Measurements from ENCODE around the gene GPD2. TPM values are rescaled to one million over a fixed set of nuclear protein-coding genes. Genes with fewer than 3 reads are reported as not detected.

The GPD2 gene
- total and polyA plus RNA-seq, 2 of the 8 experiments (the other 6 are each of a cell fraction or from before 2014, with no cell fraction given): 8.4 to 43.1 TPM

DNA sequence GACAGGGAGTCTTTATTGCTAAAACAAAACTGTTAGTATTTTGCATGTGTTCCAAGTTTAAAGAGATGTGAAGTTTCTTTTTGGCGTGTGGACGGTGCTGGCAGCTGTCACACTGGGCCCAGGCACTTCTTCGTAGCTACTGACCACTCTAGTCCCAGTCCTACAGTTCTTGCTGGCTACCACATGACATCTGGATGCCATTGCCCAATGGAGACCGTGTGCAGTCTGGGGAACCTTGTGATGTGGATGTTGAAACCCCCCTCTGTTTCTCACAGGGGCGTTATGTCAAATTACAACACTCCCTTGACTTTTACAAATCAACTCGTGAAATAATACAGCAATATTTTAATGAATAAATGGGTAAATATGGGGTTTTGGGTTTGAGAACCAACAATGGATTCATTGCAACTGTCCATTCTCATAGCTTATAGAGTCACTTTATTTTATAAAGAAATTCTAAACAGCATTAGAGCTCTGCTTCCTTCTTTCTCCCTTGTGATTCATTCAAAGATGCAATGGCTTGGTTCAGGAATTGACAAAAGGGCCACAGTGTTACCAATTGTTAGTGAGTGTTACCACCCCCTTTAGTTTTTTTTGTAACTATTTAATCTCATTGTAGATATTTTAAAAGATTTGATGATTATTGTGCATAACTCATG is 1.2 kb downstream of the GPD2 start:
- H2BK12ac ChIP-seq (ENCODE audit: low read depth, low read length): no peak overlapping the region
- DNase-seq (ENCODE audit: low read depth in 1 of 2, low spot score in 2 of 2) (no peak), FAIRE-seq (no peak)
- no peak overlapping the region for H3K56ac ChIP-seq (replicated peaks; ENCODE audit: insufficient read length, low read depth, low read length)
- H3K27ac ChIP-seq (ENCODE audit: low read depth, low read length): no peak overlapping the region
- H3K4me1 ChIP-seq (replicated peaks in 1 of 4; ENCODE audit: control insufficient read depth in 3 of 4, insufficient read depth in 4 of 4, low read length in 3 of 4): peaks cover 0 to 5% (median 2%) of the 10 kb centered on the region in 4 experiments; a peak in 4 of 7 replicates
- H4K20me1 ChIP-seq (replicated peaks in 1 of 2; ENCODE audit: control insufficient read depth in 1 of 2, insufficient read depth in 2 of 2, low read length in 2 of 2): no peaks in the 10 kb centered on the region
- 0 out of 2 replicates have a peak, but pooled peaks cover 2% of the 10 kb centered on the region for H3K79me1 ChIP-seq (ENCODE audit: low read depth, low read length)
- no peak overlapping the region for H2BK15ac ChIP-seq (ENCODE audit: low read length)
- H4K5ac ChIP-seq (ENCODE audit: insufficient read length, low read depth, low read length): no peak overlapping the region
- TF ChIP-seq CEBPB (IDR thresholded peaks at IDR 0.05; ENCODE audit: low read depth, low read length) (no peak), BCL11A (IDR thresholded peaks at IDR 0.05; ENCODE audit: low read depth in 2 of 2, low read length in 2 of 2) (no peak), CBX8 (IDR thresholded peaks at IDR 0.05; ENCODE audit: borderline replicate concordance, low read depth, low read length) (no peak), GABPA (IDR thresholded peaks at IDR 0.05; ENCODE audit: borderline replicate concordance, insufficient read depth, low read length) (no peak), GTF2F1 (IDR thresholded peaks at IDR 0.05; ENCODE audit: borderline replicate concordance, low read depth, low read length) (no peak), CBX5 (IDR thresholded peaks at IDR 0.05; ENCODE audit: low read depth, low read length) (no peak), SP2 (IDR thresholded peaks at IDR 0.05; ENCODE audit: low read length) (no peak), RAD21 (IDR thresholded peaks at IDR 0.05 in 1 of 2, conservative IDR thresholded peaks at IDR 0.05 in 1 of 2; ENCODE audit: low read depth in 2 of 2, low read length in 2 of 2) (no peak), FOSL1 (IDR thresholded peaks at IDR 0.05; ENCODE audit: insufficient read depth, low read depth, low read length) (no peak)
- TF ChIP-seq, protein P1, sequence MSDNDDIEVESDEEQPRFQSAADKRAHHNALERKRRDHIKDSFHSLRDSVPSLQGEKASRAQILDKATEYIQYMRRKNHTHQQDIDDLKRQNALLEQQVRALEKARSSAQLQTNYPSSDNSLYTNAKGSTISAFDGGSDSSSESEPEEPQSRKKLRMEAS (IDR thresholded peaks at IDR 0.05): no peak
- peaks cover 11% of the 10 kb centered on the region for H3K23me2 ChIP-seq (ENCODE audit: low read depth, low read length)
- H3K36me3 ChIP-seq (ENCODE audit: control insufficient read depth in 2 of 4, insufficient read depth in 4 of 4, low read length in 3 of 4): no peaks in the 10 kb centered on the region; a peak in 1 of 8 replicates
- no peak overlapping the region for H4K8ac ChIP-seq (ENCODE audit: extremely low read depth, insufficient read depth, low read length)
- no peak overlapping the region for H4K91ac ChIP-seq (replicated peaks; ENCODE audit: insufficient read length, low read length)
- POLR2A ChIA-PET (ENCODE audit: partially characterized antibody): interaction anchor here (1.1 to 2.8 kb wide), 2 partner anchors 95 to 117 kb away, joined by 3 to 8 read pairs; no protein-coding TSS in a partner anchor
- H3K23ac ChIP-seq (ENCODE audit: insufficient read length): no peak overlapping the region
- no peak overlapping the region for H3K4ac ChIP-seq (replicated peaks; ENCODE audit: insufficient read length, low read depth, low read length)
- no peak overlapping the region for H3K9ac ChIP-seq (replicated peaks in 1 of 4; ENCODE audit: extremely low read depth in 1 of 4, low read depth in 3 of 4, low read length in 3 of 4)
- CTCF ChIA-PET (ENCODE audit: partially characterized antibody): interaction anchor here (0.6 to 3.0 kb wide), 4 partner anchors 21 to 455 kb away, joined by 3 to 17 read pairs (median 4); no protein-coding TSS in a partner anchor
- no peaks in the 10 kb centered on the region for H3K27me3 ChIP-seq (replicated peaks in 1 of 4; ENCODE audit: control insufficient read depth in 3 of 4, extremely low read depth in 1 of 4, insufficient read depth in 3 of 4, low read length in 3 of 4)
- no peak overlapping the region for H2BK120ac ChIP-seq (replicated peaks; ENCODE audit: low read depth, low read length)
- H3K4me2 ChIP-seq (ENCODE audit: insufficient read depth in 1 of 2, low read depth in 2 of 2, low read length in 2 of 2): peak overlapping the region; percentile 90 to 93
- no peak overlapping the region for H2BK20ac ChIP-seq (ENCODE audit: low read length)
- H3K18ac ChIP-seq (ENCODE audit: extremely low read depth, low read length): no peak overlapping the region
- H3K79me2 ChIP-seq (ENCODE audit: control insufficient read depth in 1 of 2, insufficient read depth in 2 of 2, low read length in 2 of 2): peaks cover 0 to 36% of the 10 kb centered on the region in 2 experiments; a peak in 2 of 4 replicates
- H2AFZ ChIP-seq (ENCODE audit: low read length): no peak overlapping the region
- no peak overlapping the region for H3K14ac ChIP-seq (ENCODE audit: insufficient read length)
- no peaks in the 10 kb centered on the region for H3K9me3 ChIP-seq (ENCODE audit: insufficient read depth in 2 of 2, low read depth in 1 of 2, low read length in 1 of 2)
- H3K4me3 ChIP-seq (ENCODE audit: extremely low read depth in 1 of 4, insufficient read depth in 2 of 4, low read depth in 3 of 4, low read length in 4 of 4): peak overlapping the region; percentile 58 to 76 (median 70); a peak in 6 of 8 replicates
- H2BK5ac ChIP-seq (ENCODE audit: low read depth, low read length): no peak overlapping the region
- no peak overlapping the region for H2AK5ac ChIP-seq (ENCODE audit: low read depth, low read length)
- 74% methylated on average over 6 of the region's 6 CpGs; no CpG with 5 or more reads in 1 of the 2 experiments for WGBS, 2 experiments (ENCODE audit: extremely low coverage in 1 of 2, insufficient coverage in 1 of 2, insufficient read length in 1 of 2, insufficient replicate concordance in 2 of 2, low coverage in 1 of 2, low lambda C conversion rate in 2 of 2, missing lambda C conversion rate in 1 of 2)

Measured in H1 (cell line).